22Rv1 (cell line): Measurements from ENCODE around the gene NAGS.
"Not testable (repeated sequence)": the region's sequence is repeated elsewhere in the genome, so short reads cannot be mapped to it uniquely, and the experiment has no call there.

Experiments used
- H3K27ac ChIP-seq: fragments of 450-650 bp; 2 replicates; pipeline ENCODE4 v1.5.1; 2017
- CTCF ChIP-seq: fragments of 450-650 bp; IDR thresholded peaks from 2 replicates; pipeline ENCODE4 v1.5.1; 2017; ENCODE audit warnings: mild to moderate bottlenecking
- ZFX ChIP-seq: fragments of 450-650 bp; IDR thresholded peaks from 2 replicates; pipeline ENCODE4 v1.6.1; 2017; ENCODE audit warnings: antibody characterized with exemption, borderline replicate concordance

NAGS gene

GRCh38 chr17:44039829-44040635 lies 35.6 kb downstream of the NAGS start:
- TF ChIP-seq CTCF (no peak), ZFX (no peak)
- H3K27ac ChIP-seq, result no peak overlapping the region

GRCh38 chr17:44043272-44043696 lies 38.9 kb downstream of the NAGS start:
- TF ChIP-seq CTCF (no peak), ZFX (no peak)
- H3K27ac ChIP-seq, result no peak overlapping the region

GRCh38 chr17:44044071-44044470 lies 39.6 kb downstream of the NAGS start:
- no peak overlapping the region for H3K27ac ChIP-seq
- no peak for TF ChIP-seq ZFX

GRCh38 chr17:44045486-44045885 lies 41.1 kb downstream of the NAGS start:
- H3K27ac ChIP-seq, result no peak overlapping the region
- no peak for TF ChIP-seq CTCF
- TF ChIP-seq ZFX, result no peak

DNA sequence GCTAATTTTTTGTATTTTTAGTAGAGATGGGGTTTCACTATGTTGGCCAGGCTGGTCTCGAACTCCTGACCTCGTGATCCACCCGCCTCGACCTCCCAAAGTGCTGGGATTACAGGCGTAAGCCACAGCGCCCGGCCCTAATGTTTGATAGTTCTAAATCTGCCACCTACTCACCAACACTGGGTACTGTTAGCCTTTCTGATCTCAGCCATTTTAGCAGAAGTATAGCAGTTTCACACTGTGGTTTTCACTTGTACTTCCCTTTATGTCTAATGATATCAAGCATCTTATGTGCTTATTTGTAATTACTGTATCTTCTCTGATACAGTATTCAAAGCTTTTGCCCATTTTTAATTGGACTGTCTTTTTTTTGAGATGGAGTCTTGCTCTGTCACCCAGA lies 42.5 kb downstream of the NAGS start:
- not testable (repeated sequence) for H3K27ac ChIP-seq

DNA sequence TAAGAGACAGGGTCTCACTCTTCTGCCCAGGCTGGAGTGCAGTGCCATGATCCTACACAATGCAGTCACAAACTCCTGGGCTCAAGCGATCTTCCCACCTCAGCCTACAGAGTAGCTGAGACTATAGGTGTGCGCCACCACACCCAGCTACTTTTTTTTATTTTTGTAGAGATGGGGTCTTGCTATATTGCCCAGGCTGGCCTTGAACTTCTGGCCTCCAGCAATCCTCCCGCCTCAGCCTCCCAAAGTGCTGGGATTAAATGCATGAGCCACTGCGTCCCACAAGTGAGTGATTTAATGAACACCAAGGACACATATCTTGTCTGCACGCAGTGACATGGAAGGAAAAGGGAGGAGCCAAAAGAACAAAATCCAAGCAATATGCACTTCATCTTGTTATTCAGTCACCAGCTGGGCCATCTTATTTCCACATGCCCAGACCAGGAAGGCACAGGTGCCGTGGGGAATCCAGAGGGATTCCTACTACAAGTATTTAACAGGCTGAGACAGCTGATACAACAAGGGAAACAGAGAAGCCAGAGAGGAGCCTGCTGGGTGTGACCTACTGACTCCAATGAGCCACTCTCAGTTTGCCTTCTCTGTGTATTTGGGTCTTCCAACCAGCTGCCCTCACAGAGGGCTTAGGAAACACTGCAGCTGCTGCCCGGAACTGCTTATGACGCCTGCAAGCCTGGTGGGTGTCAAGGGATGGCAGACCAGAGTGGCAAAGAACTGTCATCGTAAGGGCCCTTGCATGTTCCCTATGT lies 45.1 kb downstream of the NAGS start:
- no peak overlapping the region for H3K27ac ChIP-seq
- TF ChIP-seq CTCF (no peak), ZFX (no peak)

- TF ChIP-seq CTCF, result no peak
- TF ChIP-seq ZFX, result no peak
- peak overlapping the region; percentile 22; the same call in 1 of the 2 replicates for H3K27ac ChIP-seq
These were observed 48.9 kb downstream of the NAGS start for GRCh38 chr17:44053125-44053872.
